GM18867 (cell line): Measurements from ENCODE around the gene YJEFN3.
A peak's percentile ranks its signal among the peaks of the same experiment; 100 is the strongest.

Source experiments
- ATAC-seq: cut with Tn5 transposase; IDR thresholded peaks from one replicate; pipeline ENCODE4 v1.9.1; 2021; ENCODE audit warnings: mild to moderate bottlenecking, moderate library complexity; ENCODE audit not compliant: unreplicated experiment

Gene YJEFN3

DNA sequence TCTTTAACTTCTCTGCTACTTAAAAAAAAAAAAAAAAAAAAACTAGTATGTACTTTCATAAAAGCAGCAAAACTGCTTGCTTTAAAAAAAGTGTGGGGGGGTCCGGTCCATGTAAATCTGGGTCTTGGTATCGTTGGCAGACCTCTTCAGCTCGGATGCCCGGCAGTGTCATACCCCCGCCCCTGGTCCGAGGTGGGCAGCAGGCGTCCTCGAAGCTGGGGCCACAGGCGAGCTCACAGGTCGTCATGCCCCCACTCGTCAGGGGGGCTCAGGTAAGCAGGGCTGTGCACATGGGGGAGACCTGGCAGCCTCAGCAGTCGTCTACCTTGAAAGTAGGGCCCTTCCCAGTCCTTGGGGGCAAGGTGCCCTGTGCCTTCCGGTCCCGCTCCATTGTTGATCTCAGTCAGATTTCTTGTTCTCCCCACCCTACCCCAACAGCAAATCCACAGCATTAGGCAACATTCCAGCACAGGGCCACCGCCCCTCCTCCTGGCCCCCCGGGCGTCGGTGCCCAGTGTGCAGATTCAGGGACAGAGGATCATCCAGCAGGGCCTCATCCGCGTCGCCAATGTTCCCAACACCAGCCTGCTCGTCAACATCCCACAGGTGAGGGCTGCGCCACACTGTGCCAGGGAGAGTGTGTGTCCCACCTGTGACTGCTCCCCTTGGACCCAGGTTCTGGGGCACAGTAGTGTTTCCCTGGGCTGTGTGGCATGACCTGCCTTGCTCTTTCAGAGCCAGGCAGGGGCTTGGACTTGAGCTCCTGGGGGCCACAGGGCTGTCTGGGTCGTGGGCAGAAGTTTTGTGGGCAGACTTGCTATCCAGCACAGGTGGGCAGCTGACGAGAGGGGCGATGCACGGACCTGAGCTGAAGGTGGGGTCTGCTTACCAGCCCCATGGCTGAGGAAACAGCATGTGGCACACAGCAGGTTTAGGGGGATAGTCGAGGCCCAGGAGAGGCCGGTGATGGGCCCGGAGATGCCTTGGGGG lies 32.8 kb upstream of the YJEFN3 start:
- no peak for ATAC-seq

DNA sequence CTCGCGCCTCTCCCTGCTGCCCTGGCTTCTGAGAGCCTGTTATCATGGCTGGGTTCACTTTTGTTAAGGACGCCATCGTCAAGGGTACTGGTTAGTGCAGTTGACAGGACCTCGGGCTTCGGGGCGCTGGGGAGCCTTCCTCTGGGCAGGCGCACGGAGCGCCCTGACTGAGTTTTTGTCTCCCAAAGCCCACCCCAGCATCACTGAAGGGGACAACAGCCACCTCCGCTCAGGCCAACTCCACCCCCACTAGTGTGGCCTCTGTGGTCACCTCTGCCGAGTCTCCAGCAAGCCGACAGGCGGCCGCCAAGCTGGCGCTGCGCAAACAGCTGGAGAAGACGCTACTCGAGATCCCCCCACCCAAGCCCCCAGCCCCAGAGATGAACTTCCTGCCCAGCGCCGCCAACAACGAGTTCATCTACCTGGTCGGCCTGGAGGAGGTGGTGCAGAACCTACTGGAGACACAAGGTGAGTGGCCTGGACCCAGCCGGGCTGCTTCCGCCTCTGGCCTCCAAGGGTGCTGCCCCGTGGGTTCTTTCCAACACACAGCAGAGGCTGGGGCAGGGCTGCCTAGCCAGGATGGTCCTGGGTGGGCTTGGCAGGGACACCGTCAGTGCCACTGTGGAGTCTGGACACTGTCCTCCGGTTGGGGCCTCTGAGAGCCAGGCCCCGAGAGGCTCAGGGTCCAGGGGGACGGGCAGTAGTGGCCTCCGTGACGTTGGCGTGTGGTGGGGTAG lies 30.3 kb upstream of the YJEFN3 start:
- ATAC-seq = no peak

DNA sequence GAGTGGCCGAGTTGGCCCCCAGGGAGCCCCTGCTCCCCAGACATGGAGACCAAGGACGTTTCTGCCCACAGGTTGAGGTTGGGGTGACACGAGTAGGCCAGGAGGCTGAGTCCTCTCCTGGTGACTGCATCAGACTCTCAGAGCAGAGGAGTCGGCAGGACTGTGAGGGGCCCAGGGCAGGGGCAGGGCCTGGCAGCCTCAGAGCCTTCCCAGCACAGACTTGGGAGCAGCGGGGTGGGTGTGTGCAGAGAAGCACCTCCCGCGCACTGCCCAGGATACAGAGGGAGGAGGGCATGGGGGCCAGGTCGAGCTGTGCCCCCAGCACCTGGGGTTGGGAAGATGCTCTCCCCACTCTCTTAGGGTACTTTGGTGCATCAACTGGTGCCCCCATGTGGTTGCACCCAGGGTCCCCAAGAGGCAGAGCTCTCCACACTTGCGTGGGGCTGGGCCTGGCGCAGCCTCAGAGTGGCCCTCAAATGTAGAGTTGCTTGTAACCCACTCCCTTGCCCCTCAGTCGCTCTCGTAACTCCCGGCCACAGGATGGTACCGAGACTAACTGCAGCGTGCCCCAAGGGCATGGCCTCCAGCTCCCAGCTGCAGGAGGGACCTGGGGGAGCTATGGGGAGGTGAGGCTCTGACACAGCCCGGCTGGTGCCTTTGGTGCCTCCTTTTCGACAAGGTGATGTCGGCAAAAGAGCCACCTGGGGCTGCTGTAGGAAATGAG lies 29.3 kb upstream of the YJEFN3 start:
- no peak for ATAC-seq

DNA sequence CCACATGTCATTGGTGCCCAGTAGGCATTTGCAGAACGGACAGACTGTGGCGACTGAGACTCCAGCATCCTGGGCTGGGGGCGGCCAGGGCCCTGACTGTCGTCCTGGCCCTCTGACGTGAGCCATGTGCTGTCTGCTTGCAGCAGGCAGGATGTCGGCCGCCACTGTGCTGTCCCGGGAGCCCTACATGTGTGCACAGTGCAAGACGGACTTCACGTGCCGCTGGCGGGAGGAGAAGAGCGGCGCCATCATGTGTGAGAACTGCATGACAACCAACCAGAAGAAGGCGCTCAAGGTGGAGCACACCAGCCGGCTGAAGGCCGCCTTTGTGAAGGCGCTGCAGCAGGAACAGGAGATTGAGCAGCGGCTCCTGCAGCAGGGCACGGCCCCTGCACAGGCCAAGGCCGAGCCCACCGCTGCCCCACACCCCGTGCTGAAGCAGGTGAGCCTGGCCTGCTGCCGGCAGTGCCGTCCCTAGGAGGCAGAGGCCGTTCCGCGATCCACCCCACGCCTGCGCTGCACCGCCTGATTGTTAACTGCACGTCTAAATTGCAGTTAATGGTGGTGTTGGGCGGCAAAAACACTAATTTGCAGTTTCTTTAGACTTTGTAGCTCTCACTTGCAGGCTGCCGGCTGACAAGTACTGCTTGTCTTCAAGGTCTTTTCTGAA lies 27.6 kb upstream of the YJEFN3 start:
- no peak for ATAC-seq

DNA sequence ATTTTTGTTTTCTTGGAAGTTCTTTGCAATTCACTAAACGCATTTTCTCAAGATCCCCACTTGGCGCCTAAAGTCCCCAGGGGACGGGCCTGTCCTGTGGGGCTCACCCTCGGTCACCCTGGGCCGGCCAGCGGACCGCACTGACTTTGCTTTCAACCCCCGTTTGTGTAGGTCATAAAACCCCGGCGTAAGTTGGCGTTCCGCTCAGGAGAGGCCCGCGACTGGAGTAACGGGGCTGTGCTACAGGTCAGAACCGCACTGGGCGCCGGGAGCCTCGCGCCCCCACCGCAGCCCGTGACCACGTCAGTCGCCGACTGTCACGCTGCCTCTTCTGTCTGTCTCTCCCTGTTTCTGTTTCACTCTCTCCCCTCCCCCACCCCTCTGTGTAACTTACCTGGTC lies 26.9 kb upstream of the YJEFN3 start:
- no peak for ATAC-seq

DNA sequence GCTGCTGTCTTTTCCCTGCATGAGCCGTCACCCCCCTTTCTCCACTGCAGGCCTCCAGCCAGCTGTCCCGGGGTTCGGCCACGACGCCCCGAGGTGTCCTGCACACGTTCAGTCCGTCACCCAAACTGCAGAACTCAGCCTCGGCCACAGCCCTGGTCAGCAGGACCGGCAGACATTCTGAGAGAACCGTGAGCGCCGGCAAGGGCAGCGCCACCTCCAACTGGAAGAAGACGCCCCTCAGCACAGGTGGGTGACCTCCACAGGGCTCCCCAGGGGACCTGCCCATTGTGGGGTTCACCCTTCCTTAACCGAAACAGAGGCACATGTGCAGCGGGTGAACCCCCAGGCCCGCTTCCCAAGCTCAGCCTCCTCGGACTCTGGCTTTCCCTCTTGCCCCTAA lies 26.4 kb upstream of the YJEFN3 start:
- ATAC-seq = no peak

DNA sequence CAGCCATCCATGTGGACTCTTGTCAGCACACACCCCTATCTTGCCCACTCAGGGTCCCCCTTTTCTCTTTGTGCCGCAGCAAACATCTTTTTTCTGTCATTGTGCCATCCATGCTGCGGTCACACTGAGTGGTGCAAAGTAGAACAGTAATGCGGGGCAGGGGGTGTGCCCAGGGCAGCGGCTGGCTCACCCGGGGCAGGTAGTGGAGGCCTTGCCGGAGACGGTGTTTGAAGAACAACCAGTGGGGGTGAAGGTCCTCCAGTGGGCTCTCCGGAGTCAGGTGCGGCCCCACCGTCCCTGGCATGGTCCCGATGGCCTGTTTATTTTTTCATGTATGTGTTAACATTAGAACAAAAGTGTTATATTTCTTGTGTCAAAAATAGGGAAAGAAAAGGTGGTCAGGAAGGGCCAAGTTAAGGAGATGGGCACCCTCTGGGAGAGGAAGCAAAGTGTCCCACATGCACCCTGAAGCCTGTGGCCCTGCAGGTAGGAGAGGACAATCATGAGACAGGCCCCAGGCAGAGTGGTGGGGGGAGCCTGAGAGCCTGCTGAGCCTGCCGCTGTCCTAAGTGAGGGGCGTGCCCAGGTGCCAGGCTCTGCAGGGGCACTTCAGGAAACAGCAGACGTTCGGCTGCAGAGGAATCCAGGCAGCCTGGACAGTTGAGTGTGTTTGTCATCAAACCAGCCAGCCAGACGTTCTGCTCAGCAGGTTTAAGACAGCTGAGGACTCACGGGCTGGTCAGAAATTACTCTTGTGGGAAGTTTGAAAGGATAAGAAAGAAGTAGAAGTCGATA lies 25.7 kb upstream of the YJEFN3 start:
- ATAC-seq = no peak

DNA sequence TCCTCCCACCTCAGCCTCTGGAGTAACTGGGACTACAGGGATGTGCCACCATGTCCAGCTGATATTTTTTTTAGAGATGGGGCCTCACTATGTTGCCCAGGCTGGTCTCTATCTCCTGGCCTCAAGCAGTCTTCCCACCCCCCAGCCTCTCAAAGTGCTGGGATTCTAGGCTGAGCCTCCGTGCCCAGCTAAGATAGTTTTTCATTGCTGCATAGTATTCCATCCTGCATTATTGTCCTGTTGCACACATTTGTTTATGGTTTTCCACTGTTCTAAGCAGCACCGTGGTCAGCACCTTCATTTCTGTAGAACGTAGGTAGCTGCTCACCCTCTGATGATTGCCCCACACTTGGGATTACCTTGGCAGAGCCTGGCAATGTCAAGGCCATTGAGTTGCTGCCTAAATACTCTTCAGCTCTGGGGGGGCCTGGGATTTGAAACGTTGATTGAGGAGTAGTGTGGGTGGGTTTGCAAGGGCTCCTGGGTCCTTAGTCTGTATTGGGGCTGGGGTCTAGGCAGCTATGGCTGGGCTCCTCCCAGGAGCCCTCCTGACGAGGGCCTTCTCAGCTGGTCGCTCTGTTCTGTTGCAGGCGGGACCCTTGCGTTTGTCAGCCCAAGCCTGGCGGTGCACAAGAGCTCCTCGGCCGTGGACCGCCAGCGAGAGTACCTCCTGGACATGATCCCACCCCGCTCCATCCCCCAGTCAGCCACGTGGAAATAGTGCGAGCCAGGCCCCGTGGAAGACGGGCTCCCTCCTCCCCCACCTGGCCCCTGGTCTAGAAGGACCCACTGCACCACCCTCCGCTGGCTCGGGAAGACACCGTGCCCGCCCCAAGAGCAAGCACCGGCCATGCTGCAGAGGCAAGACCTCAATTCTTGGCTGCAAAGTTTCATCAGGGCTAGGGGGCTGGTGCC lies 23.7 kb upstream of the YJEFN3 start:
- ATAC-seq = no peak

DNA sequence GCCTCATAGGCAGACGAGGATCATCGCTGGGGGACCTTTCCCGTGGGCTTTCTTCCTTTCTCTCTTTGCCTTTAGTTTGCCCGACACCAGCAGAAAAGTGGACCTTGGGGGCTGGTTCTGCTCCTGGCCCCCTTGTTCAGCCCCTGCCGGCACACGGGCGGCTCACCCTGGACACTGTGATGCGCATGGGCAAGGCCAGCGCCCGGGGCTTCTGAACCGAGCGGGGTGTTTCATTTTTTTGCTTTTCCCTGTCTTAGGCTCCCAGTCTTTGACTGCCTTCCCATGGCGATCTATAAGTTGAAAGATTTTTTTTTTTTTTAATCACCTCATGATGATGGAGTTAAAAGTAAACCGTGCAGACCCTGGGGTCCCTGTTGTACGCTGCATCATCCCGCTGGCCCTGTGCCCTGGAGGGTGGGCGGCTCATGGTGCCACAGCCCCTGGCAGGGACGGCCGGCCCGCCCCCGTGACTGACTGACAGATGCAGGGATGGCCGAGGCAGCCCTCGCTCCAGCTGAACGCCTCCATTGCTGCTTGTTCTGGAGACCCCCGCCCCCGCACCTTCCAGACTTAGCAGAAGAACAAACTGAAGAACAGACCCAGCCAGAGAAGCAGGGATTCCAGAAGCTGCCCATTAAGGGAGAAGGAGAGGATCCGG lies 22.9 kb upstream of the YJEFN3 start:
- no peak for ATAC-seq

DNA sequence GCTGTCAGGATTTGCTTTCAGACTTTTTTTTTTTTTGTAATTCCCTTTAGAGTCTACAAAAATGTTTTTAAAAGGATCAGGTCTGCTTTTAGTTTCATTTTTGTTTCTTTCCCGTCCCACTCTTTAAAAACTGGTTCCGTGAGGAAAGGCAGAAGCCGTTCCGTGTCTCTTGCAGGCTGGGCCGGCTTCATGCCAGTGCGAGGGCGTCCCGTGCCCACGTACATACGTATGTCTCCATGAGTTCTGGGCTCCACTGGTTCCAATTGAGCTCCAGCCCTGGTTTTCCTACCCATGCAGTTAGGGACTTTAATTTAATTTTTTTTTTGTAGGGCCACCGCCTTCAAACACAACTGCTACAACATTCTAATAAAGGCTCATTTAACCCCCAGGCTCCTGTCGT lies 22.1 kb upstream of the YJEFN3 start:
- ATAC-seq = no peak

DNA sequence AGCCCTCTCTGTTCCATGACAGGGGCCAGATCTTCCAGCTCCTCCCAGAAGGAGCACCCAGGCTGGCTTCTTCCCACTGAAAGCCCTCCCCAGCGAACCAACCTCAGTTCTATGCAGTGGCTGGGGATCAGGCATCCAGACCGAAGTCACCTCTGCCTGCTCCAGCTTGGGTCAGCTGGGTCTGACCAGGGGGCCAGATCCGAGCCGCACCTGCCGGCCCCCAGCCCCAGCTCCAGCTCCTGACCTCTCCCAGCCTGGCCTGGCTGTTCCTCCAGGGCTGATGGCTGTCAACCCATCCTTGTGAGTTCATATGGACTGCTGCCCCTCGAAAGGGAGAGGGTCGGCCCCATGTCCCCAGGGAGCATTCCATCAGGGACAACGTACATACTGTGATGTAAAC lies 21.4 kb upstream of the YJEFN3 start:
- no peak for ATAC-seq

DNA sequence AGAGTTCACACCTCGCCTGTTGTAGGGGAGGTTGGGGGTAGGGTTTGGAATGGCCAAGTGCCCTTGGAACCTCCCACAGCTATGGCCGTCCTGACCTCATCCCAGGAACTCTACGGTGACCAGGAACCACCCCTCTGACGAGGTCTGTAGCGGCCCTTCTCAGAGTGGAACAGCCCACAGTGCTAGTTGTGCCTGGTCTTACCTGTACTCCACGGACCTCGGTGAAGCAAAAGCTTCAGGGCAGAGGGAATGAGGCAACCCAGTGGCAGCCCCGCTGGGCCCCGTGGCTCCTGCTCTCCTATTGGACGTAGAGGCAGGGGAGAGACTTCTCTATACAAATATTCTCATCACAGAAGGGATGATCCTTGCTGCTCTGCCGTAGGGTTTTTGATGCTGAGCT lies 20.5 kb upstream of the YJEFN3 start:
- ATAC-seq = no peak

DNA sequence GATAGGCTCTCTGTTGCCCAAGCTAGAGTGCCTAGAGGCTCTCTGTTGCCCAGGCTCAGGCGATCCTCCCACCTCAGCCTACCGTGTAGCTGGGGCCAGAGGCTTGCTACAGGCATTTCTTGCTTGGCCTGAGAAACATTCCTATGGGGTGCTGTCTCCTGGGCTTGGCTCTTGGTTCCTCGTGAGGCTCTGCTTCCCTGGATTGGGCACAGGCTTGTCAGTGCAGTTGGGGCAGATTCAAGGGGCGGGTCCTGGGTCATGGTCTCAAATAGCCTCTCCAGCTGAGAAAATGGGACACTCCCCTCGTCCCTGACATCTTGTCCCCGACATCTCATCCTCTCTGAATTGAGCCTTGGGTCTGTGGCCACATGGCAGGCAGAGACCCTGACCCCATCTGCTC lies 18.3 kb upstream of the YJEFN3 start:
- ATAC-seq = no peak

DNA sequence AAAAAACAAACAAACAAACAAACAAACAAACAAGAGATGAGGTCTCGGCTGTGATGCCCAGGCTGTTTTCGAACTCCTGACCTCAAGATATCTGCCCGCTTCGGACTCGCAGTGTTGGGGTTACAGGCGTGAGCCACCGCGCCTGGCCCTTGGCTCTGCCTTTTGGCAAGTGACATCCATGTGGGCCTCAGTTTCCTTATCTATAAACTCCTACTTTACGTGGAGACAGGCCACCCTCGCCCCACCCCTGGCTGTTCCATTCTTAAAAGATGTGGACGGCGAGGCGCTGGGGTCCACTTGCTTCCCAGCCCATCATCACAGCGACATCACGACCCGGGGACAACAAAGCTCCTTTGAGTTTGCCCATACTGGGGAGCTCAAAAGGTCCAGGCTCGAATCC lies 15.0 kb upstream of the YJEFN3 start:
- ATAC-seq = no peak

DNA sequence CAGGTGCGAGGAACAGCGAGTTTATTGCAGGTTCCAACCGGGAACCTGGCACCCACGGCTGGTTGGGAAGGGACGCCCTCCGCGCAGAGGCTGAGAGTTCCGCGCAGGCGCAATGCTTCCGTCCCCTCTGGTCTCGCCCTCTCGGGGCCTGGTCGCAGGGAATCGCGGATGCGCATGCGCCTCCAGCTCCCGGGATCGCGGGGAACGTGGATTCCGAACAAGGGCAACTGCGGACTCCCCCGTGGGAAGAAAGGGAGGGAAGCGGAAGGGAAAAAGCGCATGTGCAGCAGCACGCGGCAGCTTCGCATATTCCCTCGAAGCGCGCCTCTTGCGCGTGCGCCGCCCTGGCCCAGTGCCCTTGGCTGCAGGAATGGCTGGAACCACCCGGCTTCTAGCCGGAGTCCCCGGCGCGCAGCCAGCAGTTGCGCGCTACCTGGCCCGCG lies 14.5 kb upstream of the YJEFN3 start:
- no peak for ATAC-seq

DNA sequence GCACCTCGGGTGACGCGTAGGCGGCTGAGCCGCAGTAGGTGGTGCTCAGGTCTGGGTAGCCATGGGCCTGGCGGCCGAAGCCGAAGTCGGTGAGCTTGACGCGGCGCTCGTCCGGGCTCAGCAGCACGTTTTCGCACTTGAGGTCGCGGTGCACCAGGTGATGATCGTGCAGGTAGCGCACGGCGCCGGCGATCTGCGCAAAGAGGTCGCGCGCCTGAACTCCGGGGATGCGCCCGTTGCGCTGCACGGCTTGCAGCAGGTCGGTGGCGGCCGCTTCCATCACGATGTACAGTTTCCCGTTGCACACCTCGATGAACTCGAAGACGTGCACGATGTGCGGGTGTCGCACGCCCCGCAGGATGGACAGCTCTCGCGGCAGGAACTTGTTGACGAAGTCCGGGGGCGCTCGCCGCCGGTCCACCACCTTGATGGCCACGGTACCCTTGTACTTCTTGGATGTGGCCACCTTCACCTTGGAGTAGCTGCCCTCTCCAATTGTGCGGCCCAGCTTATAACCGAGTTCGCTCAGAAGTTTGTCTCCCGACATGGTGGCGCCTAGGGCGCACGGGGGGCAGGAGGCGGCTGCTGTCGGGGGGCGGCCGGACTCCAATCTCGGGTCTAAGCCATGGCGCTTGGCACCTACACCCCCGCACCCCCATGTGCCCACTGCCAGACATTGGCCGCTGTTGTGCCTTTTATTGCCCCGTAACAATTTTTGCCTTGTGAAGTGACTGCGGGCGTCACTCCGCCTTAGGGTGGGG lies 13.7 kb upstream of the YJEFN3 start, which contains the start of gene TSSK6:
Gene TSSK6, minus strand, starts transcription at position 668 of the 761 bp plus-strand sequence. Its CDS starts 121 bp downstream, at position 547.
- no peak for ATAC-seq

DNA sequence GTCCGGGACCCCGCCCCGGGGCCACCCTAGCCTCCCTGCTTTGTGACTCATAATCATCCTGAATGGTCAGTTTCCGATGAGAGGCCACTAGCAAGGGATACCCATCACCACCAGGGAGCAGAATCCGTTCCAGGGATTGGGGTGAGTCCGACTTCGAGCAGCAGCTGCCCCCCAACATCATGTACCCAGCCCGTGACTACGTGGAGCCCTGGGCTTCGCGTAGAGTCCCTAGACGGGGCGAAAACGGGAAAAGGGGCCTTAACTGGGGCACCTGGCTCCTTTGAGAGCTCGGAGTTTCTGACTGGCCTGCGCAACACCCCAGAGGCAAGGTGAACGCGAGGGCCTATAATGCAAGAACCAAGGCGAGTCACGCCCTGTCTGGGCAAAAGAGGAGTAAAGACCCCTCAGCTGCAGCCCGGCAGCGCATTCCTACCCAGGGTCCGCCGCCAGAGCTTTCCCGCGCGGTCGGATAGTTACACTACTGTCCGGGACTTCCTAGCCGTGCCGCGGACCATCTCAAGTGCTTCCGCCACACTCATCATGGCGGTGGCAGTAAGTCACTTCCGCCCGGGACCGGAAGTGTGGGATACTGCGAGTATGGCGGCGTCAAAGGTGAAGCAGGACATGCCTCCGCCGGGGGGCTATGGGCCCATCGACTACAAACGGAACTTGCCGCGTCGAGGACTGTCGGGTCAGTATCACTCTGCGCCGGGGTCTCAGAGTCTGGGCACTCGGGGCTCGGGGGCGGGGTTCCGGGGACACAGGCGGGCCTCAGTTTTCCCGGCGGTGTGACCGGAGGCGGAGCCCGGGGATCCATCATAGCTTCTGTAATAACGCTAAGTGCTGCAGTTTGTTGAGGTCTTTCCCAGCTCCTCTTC lies 12.8 kb upstream of the YJEFN3 start, which contains the start of gene NDUFA13:
Gene NDUFA13, plus strand, starts transcription at position 584 of the 878 bp plus-strand sequence. Its CDS starts 14 bp downstream, at position 598.
- ATAC-seq = peak; percentile 90
